Lung (tissue), 12 donors: ENCODE measurements around the gene CDC42BPG. TPM values are rescaled to one million over a fixed set of nuclear protein-coding genes. Genes with fewer than 3 reads are reported as not detected.

Source experiments
- ATAC-seq: fragments of 200-7000 bp; cut with Tn5 transposase; one replicate; pipeline ENCODE4 v1.9.1; 2020; ENCODE audit warnings: moderate number of reproducible peaks; ENCODE audit not compliant: insufficient read depth, low FRiP score
- DNase-seq, 3 donors: peaks; one replicate each; pipeline ENCODE4 v3.0.0-alpha.2; 2013 to 2017
- H3K27ac ChIP-seq, 2 donors: one replicate each; pipeline ENCODE4 v1.5.1; 2013; ENCODE audit warnings: mild to moderate bottlenecking in 2 of 2, moderate library complexity in 2 of 2, control low read depth in 1 of 2, inconsistent platforms in 1 of 2, low read depth in 1 of 2, low read length in 1 of 2
- H3K27me3 ChIP-seq, 3 donors: one replicate each; pipeline ENCODE4 v1.5.1; 2013; ENCODE audit warnings: low read length in 2 of 3; ENCODE audit not compliant: control insufficient read depth in 3 of 3, insufficient read depth in 3 of 3
- H3K36me3 ChIP-seq, 4 donors: one replicate each; pipeline ENCODE4 v1.5.1; 2013; ENCODE audit warnings: low read length in 4 of 4, mild to moderate bottlenecking in 1 of 4, moderate library complexity in 1 of 4; ENCODE audit not compliant: control insufficient read depth in 4 of 4, insufficient read depth in 4 of 4
- H3K4me1 ChIP-seq, 5 donors: one replicate each; pipeline ENCODE4 v1.5.1; 2013; ENCODE audit warnings: low read length in 5 of 5, mild to moderate bottlenecking in 2 of 5, moderate library complexity in 1 of 5; ENCODE audit not compliant: control insufficient read depth in 5 of 5, insufficient read depth in 5 of 5
- H3K4me3 ChIP-seq: one replicate; pipeline ENCODE4 v1.5.1; 2013; ENCODE audit warnings: mild to moderate bottlenecking, control low read depth, moderate library complexity
- H3K9ac ChIP-seq, 2 donors: one replicate each; pipeline ENCODE4 v1.5.1; 2013; ENCODE audit warnings: low read length in 2 of 2, control low read depth in 1 of 2; ENCODE audit not compliant: insufficient read depth in 1 of 2
- H3K9me3 ChIP-seq, 4 donors: one replicate each; pipeline ENCODE4 v1.5.1; 2013; ENCODE audit warnings: low read length in 3 of 4, mild to moderate bottlenecking in 1 of 4, moderate library complexity in 1 of 4; ENCODE audit not compliant: control insufficient read depth in 4 of 4, insufficient read depth in 3 of 4
- CTCF ChIP-seq: IDR thresholded peaks from 2 replicates; pipeline ENCODE4 v1.5.1; 2012; ENCODE audit warnings: mild to moderate bottlenecking; ENCODE audit errors: control extremely low read depth, extremely low read depth
- WGBS, 2 donors: extraction: QIAGEN DNeasy Blood & Tissue Kit; methylation state at CpG; one replicate each; pipeline ENCODE4 v1.1.7; 2013; 5-methylcytosine and 5-hydroxymethylcytosine counted together
- polyA plus RNA-seq, 2 donors: library from polyadenylated mRNA; stranded (reverse); fragments of 200-250 nt; gene quantifications; one replicate each; pipeline ENCODE4 v1.2.1, GENCODE V29; 2013
- total RNA-seq, 2 donors: library from RNA; depleted of rRNA in 1 of 2; stranded (reverse); fragments of >200 nt in 1 of 2; gene quantifications; one replicate each; pipeline ENCODE4 v1.2.1, GENCODE V29; 2014 to 2021
- donor health status: control.
- donor health status: control.
- donor health status: Bipolar disorder and iron deficiency.
- donor health status: healthy.
- donor health status: DM: yes; HTN: yes; CAD: no.

CDC42BPG gene
- total and polyA plus RNA-seq, 4 donors = 7.1 to 23.5 (median 10.6) TPM

- DNase-seq = peak in 2 of 3 donors; percentile 43 to 45
- Histone ChIP-seq H3K36me3 (peaks cover 0 to 13% (median 4%) of the 10 kb centered on the region in 4 donors), H3K4me3 (no peak overlapping the region), H3K27me3 (no peaks in the 10 kb centered on the region), H3K27ac (no peak overlapping the region), H3K9ac (no peak overlapping the region), H3K4me1 (peaks cover 0 to 7% (median 6%) of the 10 kb centered on the region in 5 donors), H3K9me3 (no peaks in the 10 kb centered on the region)
- no peak for TF ChIP-seq CTCF
- WGBS, 2 donors = 48 to 53% methylated on average over 17 of the region's 17 CpGs
- ATAC-seq = peak; percentile 9
Measured at GRCh38 chr11:64810891-64811272, 33.6 kb downstream of the CDC42BPG start.

- peak within 1 kb of the TSS in 1 of 2 donors; percentile 14 for H3K9ac ChIP-seq
- peaks cover 0 to 7% (median 6%) of the 10 kb centered on the region in 5 donors for H3K4me1 ChIP-seq
- no peaks in the 10 kb centered on the region for H3K27me3 ChIP-seq
- peak within 1 kb of the TSS; percentile 79 for H3K4me3 ChIP-seq
- peaks cover 0 to 15% (median 7%) of the 10 kb centered on the region in 4 donors for H3K36me3 ChIP-seq
- ATAC-seq (peak; percentile 100), DNase-seq (peak; percentile 97 to 98 (median 98))
- 0% methylated on average over 43 to 46 of the region's 46 CpGs for WGBS, 2 donors
- no peak for TF ChIP-seq CTCF
- H3K27ac ChIP-seq = peak within 1 kb of the TSS; percentile 51 to 60
- no peaks in the 10 kb centered on the region for H3K9me3 ChIP-seq
Measured at GRCh38 chr11:64810271-64810890, 34.1 kb downstream of the CDC42BPG start, which contains the start of gene MEN1. Gene MEN1, minus strand, starts transcription at chr11:64810551. Its CDS starts 442 bp downstream, at chr11:64810109.

GRCh38 chr11:64809781-64810241 is 34.6 kb downstream of the CDC42BPG start:
- Histone ChIP-seq H3K27me3 (no peaks in the 10 kb centered on the region), H3K4me3 (peak overlapping the region; percentile 79), H3K36me3 (peaks cover 0 to 18% (median 11%) of the 10 kb centered on the region in 4 donors), H3K27ac (peak overlapping the region in 1 of 2 donors; percentile 60), H3K4me1 (peaks cover 0 to 7% (median 6%) of the 10 kb centered on the region in 5 donors), H3K9ac (peak overlapping the region in 1 of 2 donors; percentile 14), H3K9me3 (no peaks in the 10 kb centered on the region)
- 4 to 6% methylated on average over 38 to 44 of the region's 44 CpGs for WGBS, 2 donors
- ATAC-seq = peak; percentile 2
- DNase-seq = peak in 2 of 3 donors; percentile 21 to 34
- TF ChIP-seq CTCF = no peak
